ENCODE results near the gene KIF25. TPM values are rescaled to one million over a fixed set of nuclear protein-coding genes. Genes with fewer than 3 reads are reported as not detected.

KIF25 gene
- total RNA-seq, 1 experiment from 2014 or later = 0.28 TPM

GRCh38 chr6:168039301-168039700 lies 41.8 kb downstream of the KIF25 start:
- CTCF ChIA-PET = no interaction called here
- Mint-ChIP-seq H3K36me3 (peaks cover 44% of the 10 kb centered on the region), H3K27ac (no peak overlapping the region), H3K27me3 (ENCODE audit: low read depth) (peaks cover 21% of the 10 kb centered on the region), H3K9me3 (peaks cover 39% of the 10 kb centered on the region), H3K4me1 (peaks cover 19% of the 10 kb centered on the region), H3K4me3 (no peak overlapping the region)
- DNase-seq (ENCODE audit: low spot score) (no peak), ATAC-seq (no peak)
- TF ChIP-seq GABPB1 (CRISPR knock-in tag; IDR thresholded peaks at IDR 0.05) (no peak), FOXP1 (CRISPR knock-in tag; IDR thresholded peaks at IDR 0.05; ENCODE audit: borderline replicate concordance) (no peak), EMX1 (CRISPR knock-in tag; IDR thresholded peaks at IDR 0.05) (no peak), NFE2L1 (CRISPR knock-in tag; IDR thresholded peaks at IDR 0.05) (no peak), SP1 (CRISPR knock-in tag; conservative IDR thresholded peaks at IDR 0.05) (no peak), STAT6 (CRISPR knock-in tag; conservative IDR thresholded peaks at IDR 0.05; ENCODE audit: low read depth) (no peak), GRHL2 (CRISPR knock-in tag; IDR thresholded peaks at IDR 0.05; ENCODE audit: insufficient replicate concordance, severe bottlenecking) (no peak), IRF1 (CRISPR knock-in tag; IDR thresholded peaks at IDR 0.05) (no peak), CREM (CRISPR knock-in tag; IDR thresholded peaks at IDR 0.05) (no peak), ZMAT4 (CRISPR knock-in tag; IDR thresholded peaks at IDR 0.05) (no peak), ERG (CRISPR knock-in tag; IDR thresholded peaks at IDR 0.05) (no peak), CDX4 (CRISPR knock-in tag; IDR thresholded peaks at IDR 0.05; ENCODE audit: borderline replicate concordance) (no peak), NFATC4 (CRISPR knock-in tag; IDR thresholded peaks at IDR 0.05) (no peak)
- POLR2A ChIA-PET = no interaction called here

GRCh38 chr6:168039849-168040248 lies 42.4 kb downstream of the KIF25 start:
- peaks cover 15% of the 10 kb centered on the region for H3K4me1 Mint-ChIP-seq
- ChIA-PET CTCF (no interaction called here), POLR2A (no interaction called here)
- H3K9me3 Mint-ChIP-seq = peaks cover 39% of the 10 kb centered on the region
- DNase-seq (ENCODE audit: low spot score) = no peak
- H3K27me3 Mint-ChIP-seq (ENCODE audit: low read depth) = peaks cover 18% of the 10 kb centered on the region
- ATAC-seq = no peak
- peaks cover 44% of the 10 kb centered on the region for H3K36me3 Mint-ChIP-seq
- no peak overlapping the region for H3K4me3 Mint-ChIP-seq
- H3K27ac Mint-ChIP-seq = no peak overlapping the region
- TF ChIP-seq ZNF425 (CRISPR knock-in tag; conservative IDR thresholded peaks at IDR 0.05) (no peak), ATF1 (CRISPR knock-in tag; IDR thresholded peaks at IDR 0.05) (no peak), ZNF281 (CRISPR knock-in tag; IDR thresholded peaks at IDR 0.05) (no peak), FOXK1 (CRISPR knock-in tag; IDR thresholded peaks at IDR 0.05) (no peak), ZNF138 (CRISPR knock-in tag; conservative IDR thresholded peaks at IDR 0.05) (no peak), NFE2L1 (CRISPR knock-in tag; IDR thresholded peaks at IDR 0.05) (no peak), ZNF532 (CRISPR knock-in tag; IDR thresholded peaks at IDR 0.05; ENCODE audit: borderline replicate concordance) (no peak), ZNF671 (CRISPR knock-in tag; IDR thresholded peaks at IDR 0.05) (no peak), ELF4 (CRISPR knock-in tag; IDR thresholded peaks at IDR 0.05; ENCODE audit: low read depth) (no peak)

All from WTC11 (cell line).